K562 (cell line): Measurements from ENCODE around the gene DCPS. TPM values are rescaled to one million over a fixed set of nuclear protein-coding genes. Genes with fewer than 3 reads are reported as not detected.

ENCODE experiments used
- CBFB ChIP-seq: sonication (generic); formaldehyde crosslinking; IDR thresholded peaks from 2 replicates; pipeline ENCODE4 v1.4.0; 2020; ENCODE audit warnings: mild to moderate bottlenecking, missing genetic modification reagents
- CBX5 ChIP-seq: IDR thresholded peaks from 2 replicates; pipeline ENCODE4 v1.6.1; 2014; ENCODE audit warnings: low read depth, borderline replicate concordance
- CREBBP ChIP-seq: IDR thresholded peaks from one replicate; pipeline ENCODE4 v1.6.1; 2012; ENCODE audit warnings: low read depth, mild to moderate bottlenecking, control low read depth, inconsistent platforms, low read length
- CSDE1 ChIP-seq, 2 experiments: fragments of 450-650 bp; IDR thresholded peaks; 2 replicates each; pipeline ENCODE4 v1.6.1; 2016; ENCODE audit warnings: mild to moderate bottlenecking in 1 of 2
- CTCF ChIP-seq, 3 experiments: IDR thresholded peaks in 2 of 3; conservative IDR thresholded peaks in 1 of 3; 2 replicates each; pipeline ENCODE4 v1.5.1; 2011 to 2012; ENCODE audit warnings: low read length in 3 of 3, mild to moderate bottlenecking in 3 of 3, control low read depth in 2 of 3, improper control_type of control experiment in 1 of 3, inconsistent platforms in 1 of 3, low read depth in 1 of 3, mixed read lengths in 1 of 3, moderate library complexity in 1 of 3; ENCODE audit not compliant: insufficient read depth in 2 of 3
- ELF2 ChIP-seq: fragments of 250-450 bp; sonication (Bioruptor Pico); IDR thresholded peaks from 2 replicates; pipeline ENCODE4 v1.5.0; 2021; ENCODE audit warnings: mild to moderate bottlenecking
- ETV5 ChIP-seq: sonication (generic); formaldehyde crosslinking; IDR thresholded peaks from 2 replicates; pipeline ENCODE4 v1.4.0; 2020; ENCODE audit warnings: low read depth, mild to moderate bottlenecking, missing genetic modification reagents
- FOXK1 ChIP-seq: sonication (generic); formaldehyde crosslinking; IDR thresholded peaks from 2 replicates; pipeline ENCODE4 v1.8.0; 2022; ENCODE audit warnings: missing genetic modification reagents, mild to moderate bottlenecking, borderline replicate concordance
- GABPA ChIP-seq: fragments of 200-800 bp; sonication (Bioruptor generic); conservative IDR thresholded peaks from 2 replicates; pipeline ENCODE4 v1.6.1; 2016; ENCODE audit warnings: low read depth, missing genetic modification characterization, missing compliant biosample characterization
- JUN ChIP-seq, 2 experiments: sonication (generic) in 1 of 2; formaldehyde crosslinking in 1 of 2; IDR thresholded peaks; 2 replicates each; pipeline versions ENCODE4 v1.6.1 to v1.8.0; 2012 to 2022; ENCODE audit warnings: borderline replicate concordance in 2 of 2, mild to moderate bottlenecking in 2 of 2, improper control_type of control experiment in 1 of 2, low read depth in 1 of 2, low read length in 1 of 2, missing genetic modification reagents in 1 of 2
- KDM5B ChIP-seq: fragments of 200-600 bp; sonication (generic); IDR thresholded peaks from 2 replicates; pipeline ENCODE4 v1.6.1; 2012; ENCODE audit warnings: low read depth, mild to moderate bottlenecking, moderate library complexity, low read length, control low read depth, inconsistent platforms; ENCODE audit not compliant: insufficient replicate concordance
- MAX ChIP-seq: sonication (generic); formaldehyde crosslinking; IDR thresholded peaks from 2 replicates; pipeline ENCODE4 v1.9.0; 2022; ENCODE audit warnings: mild to moderate bottlenecking, missing genetic modification reagents
- MYNN ChIP-seq, 2 experiments: sonication (generic); formaldehyde crosslinking in 1 of 2; IDR thresholded peaks; 2 replicates each; pipeline versions ENCODE4 v1.5.0 to v1.6.1; 2016 to 2020; ENCODE audit warnings: antibody characterized with exemption in 1 of 2, missing genetic modification reagents in 1 of 2
- NFYB ChIP-seq: IDR thresholded peaks from 2 replicates; pipeline ENCODE4 v1.6.1; 2011; ENCODE audit warnings: mild to moderate bottlenecking, moderate library complexity; ENCODE audit not compliant: insufficient read length; ENCODE audit errors: extremely low read depth
- POLR2A ChIP-seq: fragments of 450-650 bp; conservative IDR thresholded peaks from 2 replicates; pipeline ENCODE4 v1.6.1; 2016
- PREB ChIP-seq: sonication (generic); formaldehyde crosslinking; IDR thresholded peaks from 2 replicates; pipeline ENCODE4 v1.8.1; 2023; ENCODE audit warnings: mild to moderate bottlenecking, missing genetic modification reagents
- SMARCA4 ChIP-seq: fragments of 450-650 bp; IDR thresholded peaks from 2 replicates; pipeline ENCODE4 v1.6.1; 2016
- SMARCC2 ChIP-seq: fragments of 450-650 bp; IDR thresholded peaks from 2 replicates; pipeline ENCODE4 v1.6.1; 2017; ENCODE audit warnings: antibody characterized with exemption, moderate library complexity, mild to moderate bottlenecking, low read depth
- SPI1 ChIP-seq: IDR thresholded peaks from 2 replicates; pipeline ENCODE4 v1.6.1; 2011; ENCODE audit warnings: low read depth, low read length, control low read depth, borderline replicate concordance
- TAF15 ChIP-seq: fragments of 200-400 bp; formaldehyde crosslinking; IDR thresholded peaks from 2 replicates; pipeline ENCODE4 v1.6.1; 2017; ENCODE audit warnings: mild to moderate bottlenecking, low read depth, low read length, moderate library complexity
- TEAD1 ChIP-seq, 2 experiments: fragments of 450-650 bp in 1 of 2; sonication (generic) in 1 of 2; formaldehyde crosslinking; IDR thresholded peaks; 2 replicates each; pipeline versions ENCODE4 v1.4.0 to v1.8.0; 2020 to 2022; ENCODE audit warnings: mild to moderate bottlenecking in 2 of 2, missing genetic modification reagents in 1 of 2
- YY1 ChIP-seq, 3 experiments: IDR thresholded peaks; 2 replicates each; pipeline ENCODE4 v1.6.1; 2011; ENCODE audit warnings: low read length in 2 of 3, mild to moderate bottlenecking in 2 of 3, moderate library complexity in 2 of 3, borderline replicate concordance in 1 of 3, control low read depth in 1 of 3, low read depth in 1 of 3; ENCODE audit not compliant: insufficient read depth in 3 of 3, insufficient replicate concordance in 2 of 3, control insufficient read depth in 1 of 3, insufficient read length in 1 of 3; ENCODE audit errors: extremely low read depth in 1 of 3
- ZNF140 ChIP-seq: fragments of 250-450 bp; sonication (Bioruptor Pico); IDR thresholded peaks from 2 replicates; pipeline ENCODE4 v1.8.0; 2021; ENCODE audit warnings: moderate library complexity, mild to moderate bottlenecking, inconsistent platforms
- ZNF778 ChIP-seq: fragments of 450-650 bp; formaldehyde crosslinking; IDR thresholded peaks from 2 replicates; pipeline ENCODE4 v1.4.0; 2020; ENCODE audit warnings: mild to moderate bottlenecking, moderate library complexity
- polyA plus RNA-seq, 8 experiments: library from polyadenylated mRNA; depleted of rRNA in 4 of 8; stranded (reverse) in 5 of 8; unstranded in 3 of 8; fragments of >200 nt; fragmentation: Nextera tagmentation in 2 of 8; fragmentation: Illumina TruSeq in 1 of 8; extraction: Ambion mirVana in 2 of 8; extraction: Trizol in 1 of 8; gene quantifications; 2 replicates each; pipeline versions ENCODE4 v1.2.1 to v1.2.3, GENCODE V29; 2011 to 2014; ENCODE audit warnings: inconsistent platforms in 1 of 8, missing spikeins in 1 of 8
- total RNA-seq, 7 experiments: library from RNA; depleted of rRNA in 6 of 7; stranded (reverse); fragments of >200 nt in 6 of 7; fragmentation: Illumina TruSeq in 2 of 7; extraction: Trizol in 2 of 7; gene quantifications; 2 replicates each; pipeline versions ENCODE4 v1.2.1 to v1.2.3, GENCODE V29; 2011 to 2021; ENCODE audit warnings: low replicate concordance in 1 of 7

Gene DCPS
- total and polyA plus RNA-seq, 9 of the 15 experiments (the other 6 are each of a cell fraction or from before 2014, with no cell fraction given): 8.7 to 38.1 (median 17.9) TPM

- TF ChIP-seq JUN (IDR thresholded peaks at IDR 0.05; ENCODE audit: borderline replicate concordance, low read depth, low read length) (peak; percentile 10; the same call in 1 of the 2 replicates), JUN (CRISPR knock-in tag; IDR thresholded peaks at IDR 0.05; ENCODE audit: borderline replicate concordance) (no peak), CSDE1 (IDR thresholded peaks at IDR 0.05) (peak in 1 of 2 experiments; percentile 83; a peak in 2 of 4 replicates), CTCF (IDR thresholded peaks at IDR 0.05 in 2 of 3, conservative IDR thresholded peaks at IDR 0.05 in 1 of 3; ENCODE audit: insufficient read depth in 2 of 3, low read depth in 1 of 3, low read length in 3 of 3) (0 out of 6 replicates have a peak, but pooled peaks of 1 of the 3 experiments have one; percentile 5), SMARCA4 (no peak), ZNF778 (CRISPR knock-in tag) (no peak), PREB (peak; percentile 40; the same call in 1 of the 2 replicates), ELF2 (peak; percentile 88), POLR2A (peak; percentile 93), FOXK1 (CRISPR knock-in tag) (no peak), KDM5B (peak; percentile 66), SPI1 (peak; percentile 62), GABPA (tag) (peak; percentile 98), NFYB (peak; percentile 93), YY1 (IDR thresholded peaks at IDR 0.05; ENCODE audit: borderline replicate concordance in 1 of 3, control insufficient read depth in 1 of 3, extremely low read depth in 1 of 3, insufficient read depth in 3 of 3, insufficient read length in 1 of 3, insufficient replicate concordance in 2 of 3, low read depth in 1 of 3, low read length in 2 of 3) (peak; percentile 15 to 88 (median 81)), CREBBP (no peak), CBFB (CRISPR knock-in tag) (no peak), SMARCC2 (no peak), ETV5 (CRISPR knock-in tag) (peak; percentile 94), ZNF140 (CRISPR knock-in tag) (no peak), MYNN (IDR thresholded peaks at IDR 0.05) (no peak), MYNN (CRISPR knock-in tag; IDR thresholded peaks at IDR 0.05) (no peak), TAF15 (no peak), MAX (CRISPR knock-in tag) (peak; percentile 65), TEAD1 (CRISPR knock-in tag; IDR thresholded peaks at IDR 0.05) (peak in 1 of 2 experiments; percentile 38; a peak in 1 of 4 replicates), CBX5 (no peak)
These were observed 34.9 kb upstream of the DCPS start, which contains the start of the genes FOXRED1 and SRPRA (continued) for GRCh38 chr11:126268708-126269579.
